GM19099 (cell line): Measurements from ENCODE around the gene CPN1.

ENCODE experiments used
- POLR2A ChIP-seq: IDR thresholded peaks from 3 replicates; pipeline ENCODE4 v1.6.1; 2011; ENCODE audit warnings: low read depth; ENCODE audit not compliant: insufficient read length; ENCODE audit errors: extremely low read depth

CPN1 gene

DNA sequence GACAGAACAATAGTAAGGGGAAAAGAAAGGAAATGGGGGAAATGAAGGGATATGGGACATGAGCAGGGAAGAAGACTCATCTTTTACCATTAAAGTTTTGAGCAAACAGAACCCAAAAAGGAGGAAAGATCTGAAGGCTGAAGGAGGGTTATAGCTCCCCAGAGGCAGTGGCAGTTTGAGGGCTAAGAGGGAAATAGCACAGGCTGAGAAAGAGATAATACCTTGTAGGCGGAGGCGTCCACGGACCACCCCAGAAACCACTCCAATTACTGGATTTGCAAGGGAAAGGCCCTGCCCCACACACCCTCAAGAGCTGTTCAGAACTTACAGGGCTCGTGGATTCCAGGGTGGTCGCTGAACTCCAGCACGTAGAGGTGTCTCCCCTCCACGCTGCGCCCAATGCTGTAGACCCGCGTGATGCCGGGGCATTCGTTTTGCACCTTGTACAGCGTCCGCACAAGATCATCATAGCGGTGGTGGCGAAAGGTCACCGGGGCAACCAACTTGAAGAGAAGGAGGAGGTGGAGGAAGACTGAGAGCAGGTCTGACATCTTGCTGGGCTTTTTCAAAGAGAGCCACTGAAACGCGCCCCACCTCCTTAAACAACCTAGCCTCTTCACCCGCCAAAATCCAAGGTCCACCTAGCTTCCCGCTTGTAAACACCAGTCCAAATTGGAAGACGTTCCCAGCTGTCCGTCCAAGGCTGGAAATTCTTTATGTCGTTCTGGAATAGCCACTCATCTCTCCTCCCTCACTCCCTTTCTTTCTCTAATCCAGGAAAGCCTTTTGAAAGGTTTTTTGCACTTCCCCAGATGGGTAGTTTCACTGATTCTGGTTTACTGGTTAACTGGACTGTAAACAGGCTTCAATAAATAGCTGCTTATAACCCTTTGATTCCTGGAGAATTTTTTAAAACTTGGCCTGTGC, at the start of gene CPN1:
Gene CPN1 (minus strand): TSS at position 795 of the 927 bp plus-strand sequence. CDS start 244 bp downstream, at position 551.
- TF ChIP-seq POLR2A = no peak

- TF ChIP-seq POLR2A = no peak
Measured at GRCh38 chr10:100130831-100131230, 49.2 kb upstream of the CPN1 start.

- TF ChIP-seq POLR2A = no peak
Measured at GRCh38 chr10:100129424-100129823, 47.8 kb upstream of the CPN1 start.

DNA sequence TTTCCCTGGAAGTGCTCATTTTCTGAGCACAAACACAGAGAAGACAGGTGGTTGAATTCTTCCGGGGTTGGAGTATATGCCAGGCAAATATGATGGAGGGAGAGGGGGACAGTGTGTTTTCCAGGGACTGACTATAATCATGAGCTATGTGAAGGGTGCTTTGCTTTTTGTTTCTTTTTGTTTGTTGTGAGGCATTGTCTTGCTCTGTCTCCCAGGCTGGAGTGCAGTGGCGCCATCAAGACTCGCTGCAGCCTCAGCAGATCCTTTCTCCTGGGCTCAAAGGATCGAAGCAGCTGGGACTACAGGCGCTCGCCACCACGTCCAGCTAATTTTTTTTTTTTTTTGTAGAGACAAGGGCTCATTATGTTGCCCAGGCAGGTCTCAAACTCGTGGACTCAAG, 47.3 kb upstream of the CPN1 start:
- no peak for TF ChIP-seq POLR2A

- no peak for TF ChIP-seq POLR2A
Measured at GRCh38 chr10:100124097-100124496, 42.4 kb upstream of the CPN1 start.

DNA sequence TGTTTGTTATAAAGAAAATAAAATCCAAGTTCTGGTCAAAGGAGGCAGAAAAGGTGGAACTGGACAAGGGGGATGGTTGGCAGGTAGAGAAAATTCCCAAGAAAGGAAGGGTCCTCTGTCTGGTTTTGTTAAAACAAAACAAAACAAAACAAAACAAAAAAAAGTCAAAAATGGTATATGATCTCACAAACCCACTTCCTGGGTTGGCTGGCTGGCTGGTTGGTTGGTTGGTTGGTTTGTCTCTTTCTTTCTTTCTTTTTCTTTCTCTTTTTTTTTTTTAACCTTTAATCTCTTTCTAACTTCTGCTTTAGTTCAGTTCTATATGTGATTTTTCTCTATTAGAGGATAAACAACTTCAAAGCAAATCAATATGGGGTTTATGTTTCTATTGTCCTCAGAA, 41.1 kb upstream of the CPN1 start:
- no peak for TF ChIP-seq POLR2A

- TF ChIP-seq POLR2A = no peak
Measured at GRCh38 chr10:100120550-100120949, 38.9 kb upstream of the CPN1 start.

- TF ChIP-seq POLR2A = no peak
Measured at GRCh38 chr10:100119726-100120125, 38.1 kb upstream of the CPN1 start.

DNA sequence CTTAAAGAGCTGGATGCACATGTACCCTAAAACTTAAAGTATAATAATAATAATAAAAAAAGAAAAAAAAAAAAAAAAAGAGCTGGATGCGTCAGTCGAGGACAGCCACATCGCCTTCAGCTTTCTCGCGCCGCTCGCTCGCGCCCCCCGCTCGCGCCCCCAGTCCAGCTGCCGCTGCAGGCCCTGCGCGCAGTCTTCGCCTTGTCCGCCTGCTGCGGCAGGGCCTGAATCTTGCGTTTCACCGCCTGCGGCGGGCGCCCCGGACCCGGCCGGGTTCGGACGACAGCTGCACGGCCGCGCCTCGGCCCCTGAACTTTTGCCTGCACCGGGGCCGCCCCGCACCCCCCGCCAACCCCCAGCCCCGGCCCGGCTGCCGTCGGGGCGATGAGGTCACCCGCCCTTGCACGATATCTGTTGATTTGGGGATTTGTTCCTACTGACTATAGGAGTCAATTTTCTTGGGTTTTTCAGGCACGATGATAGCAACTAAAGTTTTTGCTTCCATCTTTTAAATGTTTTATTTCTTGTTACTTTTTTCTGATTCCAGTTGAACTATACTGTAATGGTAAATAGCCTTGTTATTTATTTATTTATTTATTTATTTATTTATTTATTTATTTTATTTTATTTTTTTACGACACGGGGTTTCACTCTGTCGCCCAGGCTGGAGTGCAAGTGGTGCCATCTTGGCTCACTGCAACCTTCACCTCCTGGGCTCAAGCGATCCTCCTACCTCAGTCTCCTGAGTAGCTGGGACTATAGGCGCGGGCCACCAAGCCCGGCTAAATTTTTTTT, 33.5 kb upstream of the CPN1 start:
- TF ChIP-seq POLR2A = no peak

DNA sequence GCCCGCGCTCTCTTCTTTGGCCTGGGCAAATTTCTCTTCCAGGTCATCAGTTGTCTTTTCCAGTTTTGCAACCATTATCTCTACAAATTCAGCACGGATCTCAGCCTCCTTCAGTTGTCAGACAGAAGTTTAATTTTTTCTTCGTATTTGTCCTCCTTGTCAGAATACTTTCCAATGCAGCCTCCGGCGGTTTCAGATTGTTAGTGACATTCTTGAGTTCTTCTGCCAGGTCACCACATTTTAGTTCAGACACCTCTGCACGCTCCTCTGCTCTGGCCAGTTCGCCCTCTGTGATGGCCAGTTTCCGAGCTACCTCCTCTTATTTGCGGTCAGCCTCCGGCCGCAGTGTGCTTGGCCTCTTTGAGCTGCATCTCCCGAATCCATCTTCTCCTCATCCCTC, 32.8 kb upstream of the CPN1 start:
- no peak for TF ChIP-seq POLR2A

DNA sequence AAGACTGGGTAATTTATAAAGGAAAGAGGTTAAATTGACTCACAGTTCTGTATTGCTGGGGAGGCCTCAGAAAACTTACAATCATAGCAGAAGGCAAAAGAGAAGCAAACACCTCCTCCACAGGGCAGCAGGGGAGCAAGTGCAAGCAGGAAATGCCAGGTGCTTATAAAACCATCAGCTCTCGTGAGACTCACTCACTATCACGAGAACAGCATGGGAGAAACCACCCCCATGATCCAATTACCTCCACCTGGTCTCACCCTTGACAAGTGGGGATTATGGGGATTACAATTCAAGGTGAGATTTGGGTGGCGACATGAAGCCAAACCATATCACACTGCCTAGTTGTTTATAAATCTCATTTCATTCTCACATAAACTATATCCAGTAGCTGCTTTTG, 28.0 kb upstream of the CPN1 start:
- TF ChIP-seq POLR2A = no peak

- TF ChIP-seq POLR2A = no peak
Measured at GRCh38 chr10:100106865-100107264, 25.2 kb upstream of the CPN1 start.

DNA sequence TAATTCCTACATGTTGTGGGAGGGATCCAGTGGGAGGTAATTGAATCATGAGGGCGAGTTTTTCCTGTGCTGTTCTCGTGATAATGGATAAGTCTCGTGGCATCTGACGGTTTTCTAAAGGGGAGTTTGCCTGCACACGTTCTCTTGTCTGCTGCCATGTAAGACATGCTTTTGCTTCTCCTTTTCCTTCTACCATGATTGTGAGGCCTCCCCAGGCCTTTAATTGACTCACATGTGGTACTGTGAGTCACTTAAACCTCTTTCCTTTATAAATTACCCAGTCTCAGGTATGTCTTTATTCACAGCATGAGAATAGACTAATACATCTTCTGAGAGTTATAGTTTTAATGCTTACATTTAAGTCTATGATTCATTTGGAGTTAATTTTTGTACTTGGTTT, 22.6 kb upstream of the CPN1 start:
- TF ChIP-seq POLR2A = no peak

DNA sequence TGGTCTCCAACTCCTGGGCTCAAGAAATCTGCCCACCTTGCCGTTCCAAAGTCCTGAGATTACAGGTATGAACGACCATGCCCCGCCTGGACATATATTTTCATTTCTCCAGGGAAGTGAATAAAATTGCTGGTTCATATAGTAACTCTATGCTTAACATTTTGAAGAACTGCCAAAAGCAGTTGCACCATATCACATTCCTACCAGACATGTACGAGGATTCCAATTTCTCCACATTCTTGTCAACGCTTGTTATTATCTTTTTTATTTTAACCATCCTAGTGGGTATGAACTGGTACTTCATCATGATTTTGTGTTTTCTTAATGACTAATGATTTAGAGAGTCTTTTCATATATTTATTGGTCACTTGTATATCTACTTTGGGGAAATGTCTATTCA, 21.9 kb upstream of the CPN1 start:
- TF ChIP-seq POLR2A = no peak

DNA sequence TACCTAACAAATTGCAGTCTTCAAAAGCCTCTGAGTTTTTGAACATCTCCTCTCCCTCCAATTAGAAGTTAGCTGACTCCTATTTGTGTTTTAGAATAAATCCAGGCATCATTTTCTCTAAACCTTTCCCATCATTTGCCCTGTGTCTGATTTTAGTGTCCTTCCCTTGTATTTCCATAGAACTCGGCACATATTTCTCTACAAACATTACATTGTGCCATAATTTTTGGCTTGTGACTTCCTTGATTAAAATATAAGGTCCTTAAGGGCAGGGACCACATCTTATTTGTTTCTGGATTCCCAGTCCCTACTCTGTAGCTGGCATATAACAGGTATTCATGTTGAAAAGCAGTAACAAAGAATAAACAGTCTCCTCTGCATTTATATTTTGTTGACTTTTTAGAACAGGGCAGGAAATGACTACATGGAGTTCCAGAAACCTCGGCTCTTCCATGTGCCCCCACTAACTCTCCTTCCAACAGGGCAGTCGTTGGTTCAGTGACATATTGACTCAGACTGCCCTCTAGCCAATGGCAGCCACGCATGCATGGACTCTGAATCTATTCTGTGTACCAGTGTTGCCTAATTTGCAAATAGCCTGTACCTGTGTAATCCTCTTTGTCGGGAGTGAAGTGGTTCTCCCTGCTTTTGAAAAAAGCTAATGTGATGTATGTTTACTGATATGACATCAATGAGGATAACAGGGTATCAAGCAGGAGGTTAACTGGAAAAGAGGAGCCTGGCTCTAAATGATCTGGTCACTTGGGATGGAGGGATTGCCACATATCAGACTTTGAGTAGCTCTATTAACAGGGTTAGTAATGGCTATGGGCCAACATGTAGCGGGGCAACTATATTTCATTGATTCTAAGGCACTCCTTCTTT, 19.8 kb upstream of the CPN1 start:
- no peak for TF ChIP-seq POLR2A
